DMS53 treated with DMSO at 0.1 percent for 48 hours (cell line): ENCODE results near the gene C10orf53.

Experiments used
- DNase-seq: peaks from one replicate; lab custom pipeline; 2025; ENCODE audit not compliant: unreplicated experiment; lab: John Stamatoyannopoulos, UW

C10orf53 gene

GRCh38 chr10:49736564-49737113 is 57.2 kb downstream of the C10orf53 start:
- no peak for DNase-seq

GRCh38 chr10:49737474-49738201 is 58.2 kb downstream of the C10orf53 start:
- DNase-seq = no peak

- DNase-seq = no peak
Observed at GRCh38 chr10:49738616-49739360, 59.3 kb downstream of the C10orf53 start.

GRCh38 chr10:49739426-49739825 is 60.0 kb downstream of the C10orf53 start:
- DNase-seq = no peak

GRCh38 chr10:49740346-49741107 is 61.1 kb downstream of the C10orf53 start:
- DNase-seq = no peak

- DNase-seq = no peak
Observed at GRCh38 chr10:49741108-49741995, 61.9 kb downstream of the C10orf53 start.

- no peak for DNase-seq
Observed at GRCh38 chr10:49742683-49743463, 63.4 kb downstream of the C10orf53 start.

- no peak for DNase-seq
Observed at GRCh38 chr10:49743464-49744075, 64.1 kb downstream of the C10orf53 start.

- DNase-seq = no peak
Observed at GRCh38 chr10:49744091-49744685, 64.7 kb downstream of the C10orf53 start.

- DNase-seq = no peak
Observed at GRCh38 chr10:49744924-49745605, 65.6 kb downstream of the C10orf53 start.

GRCh38 chr10:49745756-49746155 is 66.3 kb downstream of the C10orf53 start:
- DNase-seq = no peak

GRCh38 chr10:49746626-49747302 is 67.3 kb downstream of the C10orf53 start:
- DNase-seq = no peak
